Activated CD8-positive, alpha-beta memory T cell treated with anti-CD3 and anti-CD28 coated beads for 48 hours (primary cell): ENCODE data around the gene HOXA6.
A peak's percentile ranks its signal among the peaks of the same experiment; 100 is the strongest.

ENCODE experiments used
- DNase-seq, 3 experiments: peaks; one replicate each; pipeline ENCODE4 v3.0.0-alpha.2; 2020; ENCODE audit warnings: low read depth in 2 of 3, low spot score in 2 of 3

Gene HOXA6

GRCh38 chr7:27151931-27152815 is 4.6 kb upstream of the HOXA6 start, which contains the start of gene HOXA3:
TSS of gene HOXA3 (minus strand) at chr7:27152583. CDS start at chr7:27110640, 41,943 bp downstream.
- DNase-seq, result no peak

GRCh38 chr7:27151341-27151930 is 3.9 kb upstream of the HOXA6 start:
- no peak for DNase-seq

DNA sequence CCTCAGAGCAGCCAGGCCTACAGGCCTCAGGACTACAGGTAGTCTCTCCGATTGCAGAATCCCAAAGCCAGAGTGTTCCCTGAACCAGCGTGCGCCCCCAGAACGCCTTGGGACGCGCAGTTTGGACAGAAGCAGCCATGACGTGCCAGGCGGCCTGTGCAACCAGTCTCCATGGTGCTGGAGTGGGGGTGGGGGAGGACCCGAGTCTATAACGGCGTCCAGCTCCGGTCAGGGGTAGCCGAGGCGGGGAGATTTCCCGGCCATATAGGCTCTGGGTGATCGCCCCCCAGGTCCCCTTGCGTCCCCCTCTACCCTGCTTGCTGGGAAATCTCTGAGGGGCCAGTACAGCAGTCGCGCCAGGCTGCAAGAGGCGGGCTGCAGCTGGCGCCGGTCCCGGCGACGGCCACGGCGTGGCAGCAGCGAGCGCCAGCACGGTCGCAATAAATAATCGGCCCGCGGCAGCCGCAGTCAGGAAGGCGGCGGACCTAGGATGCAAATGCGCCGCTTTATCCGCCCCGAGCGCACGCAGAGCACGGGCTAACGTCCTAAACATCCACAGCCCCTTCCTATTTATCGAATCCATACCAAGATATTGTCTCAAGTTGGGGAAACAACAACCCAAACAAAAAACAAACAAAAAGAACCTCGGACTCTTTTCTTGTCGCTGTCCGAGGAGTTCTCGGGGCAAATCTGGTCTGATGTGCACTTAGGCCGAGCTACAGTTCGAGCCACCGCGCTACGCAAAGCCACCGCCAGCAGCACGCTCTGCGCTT is 3.2 kb upstream of the HOXA6 start:
- DNase-seq, result peak in 1 of 3 experiments; percentile 40

DNA sequence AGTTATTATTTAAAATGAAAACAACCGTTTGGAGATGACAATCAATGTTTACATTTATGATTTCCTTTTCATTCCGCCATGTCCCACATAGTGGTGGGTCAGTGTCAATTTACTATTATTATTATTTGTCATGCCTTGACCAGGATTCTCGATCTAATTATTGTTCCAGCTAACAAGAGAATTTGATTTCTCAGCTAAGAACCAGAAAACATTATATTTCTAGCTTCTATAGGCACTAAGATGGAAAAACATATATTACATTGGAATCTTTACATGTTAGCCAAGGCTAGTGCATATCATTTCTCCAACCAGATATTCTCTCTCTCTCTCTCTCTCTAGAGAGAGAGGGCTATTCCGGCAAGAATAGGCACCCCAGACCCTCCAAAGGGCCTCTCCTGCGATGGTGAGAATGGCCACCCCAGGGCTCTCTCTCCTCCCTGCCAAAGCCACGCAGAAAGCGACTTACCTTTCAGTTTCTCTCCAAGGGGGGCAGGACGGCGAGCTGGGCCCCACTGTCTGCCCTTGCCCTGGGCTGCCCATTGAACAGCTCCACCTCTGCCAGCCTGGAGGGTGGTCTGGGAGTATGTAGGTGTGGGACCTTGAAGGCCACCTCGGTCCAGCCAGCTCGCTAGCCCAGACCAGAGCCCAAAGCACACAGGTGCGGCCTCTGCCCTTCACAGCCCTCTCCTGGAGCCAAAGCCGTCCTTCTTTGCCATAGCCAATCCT is 2.4 kb upstream of the HOXA6 start:
- no peak for DNase-seq

DNA sequence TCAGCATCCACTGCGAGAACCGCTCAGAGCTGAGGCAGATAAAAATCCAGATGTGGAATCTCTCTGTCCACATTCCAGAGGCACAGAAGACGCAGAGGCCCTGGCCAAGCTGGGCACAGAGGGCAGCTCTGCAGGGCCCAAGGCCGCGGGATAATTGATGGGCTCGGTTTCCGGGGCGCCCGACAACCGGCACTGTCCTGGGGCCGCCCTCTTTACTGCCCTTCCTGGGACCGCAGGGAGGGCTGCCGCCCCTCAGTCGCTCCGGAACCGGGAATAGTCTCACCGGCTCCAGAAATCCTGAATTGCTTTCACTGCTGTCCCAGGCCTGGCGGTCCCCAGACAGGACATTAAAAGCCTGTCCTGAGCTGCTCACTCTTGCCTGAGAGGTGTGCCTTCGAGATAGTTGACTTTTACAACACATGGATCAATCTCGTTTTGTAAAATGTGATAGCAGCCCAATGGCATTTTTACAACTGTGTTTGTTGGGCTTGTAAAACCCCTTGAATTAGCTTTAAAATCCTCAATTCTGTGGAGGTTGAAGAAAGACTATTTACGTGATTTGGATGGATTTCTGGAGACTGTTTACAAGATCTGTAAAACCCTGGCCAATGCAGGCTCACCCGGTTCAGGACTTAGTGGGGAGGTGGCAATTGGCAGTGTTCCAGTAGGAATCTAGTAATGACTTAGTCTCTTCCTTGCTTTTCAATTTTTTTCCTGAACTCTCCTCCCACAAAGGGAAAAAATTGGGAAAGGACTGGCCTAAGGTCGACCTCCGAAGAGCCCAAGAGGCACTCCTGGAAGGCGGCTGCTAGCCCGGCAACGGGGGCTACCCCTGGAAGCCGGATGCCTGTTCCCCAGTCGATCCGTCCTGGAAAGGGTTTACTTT is 1.4 kb upstream of the HOXA6 start:
- DNase-seq, result no peak

- DNase-seq, result no peak
Measured at GRCh38 chr7:27148031-27148755, 619 bp upstream of the HOXA6 start.

DNA sequence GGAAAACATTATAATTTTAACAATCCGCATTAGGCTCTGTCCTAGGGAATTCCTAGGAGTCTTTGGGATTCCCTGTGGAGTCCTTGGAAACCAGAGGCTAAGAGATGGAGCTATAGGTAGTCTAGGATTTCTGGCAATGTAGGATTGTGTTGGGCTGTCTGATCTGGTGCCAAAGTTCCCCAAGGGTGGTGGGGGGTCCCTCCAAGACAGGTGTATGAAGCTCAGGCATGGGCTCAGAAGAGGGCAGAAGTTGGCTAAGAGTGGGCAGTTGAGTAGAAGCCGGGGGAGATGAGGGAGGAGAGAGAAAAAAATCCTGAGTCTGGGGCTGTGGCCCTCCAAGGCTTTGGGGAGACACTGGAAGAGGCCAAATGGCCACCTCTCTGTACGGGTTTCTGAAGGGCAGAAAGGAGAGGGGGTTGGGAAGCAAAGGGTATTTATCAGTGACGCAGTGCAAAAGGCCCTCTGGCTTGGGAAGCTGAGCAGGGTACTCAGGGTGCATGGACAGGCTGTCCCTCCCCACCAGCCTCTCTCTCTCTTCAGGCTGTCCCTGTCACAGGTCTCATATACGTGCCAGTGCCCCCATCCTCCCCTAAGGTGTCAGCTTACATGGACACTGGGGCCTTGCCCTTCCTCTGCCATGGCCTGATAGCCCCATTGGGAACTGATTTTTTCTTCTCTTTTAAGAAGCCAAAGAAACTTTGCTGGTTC is 929 bp downstream of the HOXA6 start:
- no peak for DNase-seq

DNA sequence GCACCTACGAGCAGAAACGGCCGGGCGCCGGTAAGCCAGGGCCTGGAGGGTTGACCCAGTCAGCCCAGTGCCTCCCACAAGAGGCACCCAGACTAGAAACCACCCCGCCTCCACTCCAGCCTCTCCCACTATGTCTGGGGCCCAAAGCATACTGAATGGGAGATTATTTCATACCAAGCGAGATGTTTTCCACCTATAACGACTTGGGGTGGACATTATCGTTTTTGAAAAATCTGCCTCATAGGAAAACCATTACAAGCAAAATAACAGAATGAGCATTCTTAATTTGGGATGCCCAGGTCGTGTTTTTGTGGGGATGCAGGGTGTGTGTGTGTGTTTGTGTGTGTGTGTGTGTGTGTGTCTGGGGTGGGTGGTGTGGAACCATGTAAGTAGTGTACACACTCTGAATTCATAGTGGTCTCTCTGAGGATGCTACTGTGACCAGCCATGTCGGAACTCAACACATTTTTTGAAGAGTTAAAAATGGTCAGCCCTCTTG is 1.6 kb downstream of the HOXA6 start:
- DNase-seq, result no peak

- no peak for DNase-seq
Measured at GRCh38 chr7:27145165-27145913, 2.2 kb downstream of the HOXA6 start.

DNA sequence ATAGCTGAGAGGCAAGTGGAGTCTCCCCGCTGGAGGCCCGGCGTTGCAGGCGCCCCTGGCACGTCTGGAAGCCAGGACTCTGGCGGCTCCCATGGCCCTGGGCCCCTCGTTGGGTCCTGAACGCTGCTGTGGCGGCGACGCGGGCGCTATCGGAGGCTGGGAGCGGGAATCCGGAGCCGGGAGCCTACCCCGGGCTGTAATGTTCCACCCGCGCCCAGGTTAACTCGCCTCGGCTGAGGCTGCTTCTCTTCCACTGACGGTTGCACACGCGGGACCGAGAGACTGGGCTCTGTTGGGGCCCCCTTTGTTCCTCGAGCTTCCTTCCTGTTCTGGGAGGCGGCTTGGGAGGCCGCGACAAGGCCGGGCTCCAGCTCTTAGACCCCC is 2.8 kb downstream of the HOXA6 start:
- no peak for DNase-seq

DNA sequence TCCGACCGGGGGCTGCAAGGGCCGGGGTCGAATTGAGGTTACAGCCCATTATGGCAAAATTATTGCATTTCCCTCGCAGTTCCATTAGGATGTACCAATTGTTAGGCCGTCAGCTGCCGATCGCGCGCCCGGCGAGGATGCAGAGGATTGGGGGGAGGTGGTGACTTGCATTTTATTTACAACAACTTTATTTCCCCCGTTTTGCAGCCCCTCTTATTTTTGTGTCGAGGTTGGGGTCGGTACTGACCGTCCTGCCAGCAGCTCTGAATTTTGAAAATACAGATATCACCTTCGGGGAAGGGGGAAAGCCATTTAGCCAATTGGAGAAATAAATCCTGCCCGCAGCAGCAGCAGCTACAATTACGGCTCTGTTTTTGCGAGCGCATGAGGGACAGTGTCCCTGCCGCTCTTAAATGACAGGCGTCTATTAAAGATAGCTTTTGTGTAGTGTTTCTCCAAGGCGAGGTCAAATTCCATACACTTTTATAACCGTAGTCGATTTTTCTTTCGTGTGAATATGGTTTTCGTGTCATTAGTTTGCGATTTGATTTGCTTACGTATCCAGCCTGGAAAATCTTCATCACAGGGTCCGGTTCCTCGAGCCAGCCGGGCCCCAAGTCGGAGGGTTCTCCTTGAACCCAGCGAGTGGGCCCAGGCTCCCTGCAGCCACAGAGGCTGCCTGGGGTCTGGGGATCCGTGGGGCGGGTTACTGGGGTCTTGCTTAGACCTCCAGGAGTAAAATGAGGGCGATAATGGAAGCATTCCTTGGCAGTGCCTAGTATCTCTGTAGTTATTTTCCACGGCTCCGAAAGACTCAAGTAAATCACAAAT is 3.4 kb downstream of the HOXA6 start:
- DNase-seq, result no peak

- no peak for DNase-seq
Measured at GRCh38 chr7:27143023-27143949, 4.3 kb downstream of the HOXA6 start, which contains the start of gene HOXA5. TSS of gene HOXA5 (minus strand) at chr7:27143681. CDS start at chr7:27143607, 74 bp downstream.

DNA sequence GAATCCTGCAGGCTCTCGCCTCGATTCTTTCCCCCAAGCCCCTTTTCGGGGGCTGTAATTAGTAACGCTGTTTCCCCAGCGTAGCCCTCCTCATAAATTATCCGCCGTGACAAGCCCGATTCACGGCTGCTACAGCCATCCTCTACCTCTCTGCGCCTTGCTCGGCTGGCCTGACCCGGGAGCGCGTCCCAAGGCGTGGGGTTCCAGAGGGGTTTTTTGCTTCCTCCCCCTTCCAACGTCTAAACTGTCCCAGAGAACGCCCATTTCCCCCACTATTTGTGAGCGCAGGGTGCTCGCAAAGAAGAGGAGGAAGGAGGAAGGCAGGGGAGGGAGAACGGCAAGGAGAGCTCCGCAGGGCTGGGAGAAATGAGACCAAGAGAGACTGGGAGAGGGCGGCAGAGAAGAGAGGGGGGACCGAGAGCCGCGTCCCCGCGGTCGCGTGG is 5.0 kb downstream of the HOXA6 start:
- DNase-seq, result no peak

- no peak for DNase-seq
Measured at GRCh38 chr7:27141923-27142579, 5.5 kb downstream of the HOXA6 start.
